SK-N-MC (cell line): ENCODE data around the gene CMSS1.

Source experiments
- EZH2 ChIP-seq: fragments of 200-600 bp; sonication (generic); IDR thresholded peaks from one replicate; pipeline ENCODE4 v1.6.1; 2017; ENCODE audit warnings: antibody characterized with exemption
- FOXP2 ChIP-seq: optimal IDR thresholded peaks from 2 replicates; pipeline ENCODE3; 2011; ENCODE audit warnings: mild to moderate bottlenecking, moderate library complexity; ENCODE audit not compliant: insufficient read depth; ENCODE audit errors: extremely low read length, control extremely low read depth
- POLR2AphosphoS5 ChIP-seq: IDR thresholded peaks from 2 replicates; pipeline ENCODE4 v1.6.1; 2012; ENCODE audit warnings: mild to moderate bottlenecking, low read depth, low read length, borderline replicate concordance

- TF ChIP-seq EZH2 (no peak), POLR2AphosphoS5 (no peak), FOXP2 (no peak)
Observed at GRCh38 chr3:100175637-100176280, 358.1 kb downstream of the CMSS1 start.
